ENCODE data around the gene MYO1G. TPM values are rescaled to one million over a fixed set of nuclear protein-coding genes. Genes with fewer than 3 reads are reported as not detected.

MYO1G gene
- total RNA-seq, 1 donor from 2014 or later = not detected

GRCh38 chr7:44959433-44959951 lies 19.3 kb downstream of the MYO1G start:
- no peak overlapping the region for H3K27ac ChIP-seq
- no peak overlapping the region for H3K4me2 ChIP-seq
- Mint-ChIP-seq H3K4me1 (peaks cover 15% of the 10 kb centered on the region), H3K27me3 (ENCODE audit: insufficient read depth, low read depth) (peaks cover 4% of the 10 kb centered on the region), H3K36me3 (no peaks in the 10 kb centered on the region), H3K9me3 (peaks cover 2% of the 10 kb centered on the region), H3K27ac (no peak overlapping the region), H3K4me3 (no peak overlapping the region)
- no peaks in the 10 kb centered on the region for H3K4me1 ChIP-seq
- H3K4me3 ChIP-seq = no peak overlapping the region
- DNase-seq (ENCODE audit: low spot score) = no peak
- no peaks in the 10 kb centered on the region for H4K20me1 ChIP-seq (ENCODE audit: low read depth)
- H3K36me3 ChIP-seq = no peaks in the 10 kb centered on the region
- H3K79me2 ChIP-seq (ENCODE audit: low read depth) = no peaks in the 10 kb centered on the region
- H3K9me3 ChIP-seq (ENCODE audit: low read depth) = no peaks in the 10 kb centered on the region
- TF ChIP-seq CTCF (IDR thresholded peaks at IDR 0.05) = no peak
- TF ChIP-seq EZH2phosphoT487 (IDR thresholded peaks at IDR 0.05) = no peak
- TF ChIP-seq EZH2 (IDR thresholded peaks at IDR 0.05) = no peak
- peaks cover 51% of the 10 kb centered on the region for H3K27me3 ChIP-seq
- H3F3A ChIP-seq (ENCODE audit: low read depth) = no peaks in the 10 kb centered on the region
- no peak overlapping the region for H3K9ac ChIP-seq
- no peak overlapping the region for H2AFZ ChIP-seq (replicated peaks)

GRCh38 chr7:44958645-44959344 lies 20.0 kb downstream of the MYO1G start:
- Histone ChIP-seq H3K4me3 (no peak overlapping the region), H3K4me2 (no peak overlapping the region), H3K27ac (no peak overlapping the region), H3K9ac (no peak overlapping the region), H3K27me3 (peaks cover 46% of the 10 kb centered on the region), H3K4me1 (no peaks in the 10 kb centered on the region), H3K9me3 (ENCODE audit: low read depth) (no peaks in the 10 kb centered on the region), H3K79me2 (ENCODE audit: low read depth) (no peaks in the 10 kb centered on the region), H3K36me3 (no peaks in the 10 kb centered on the region), H4K20me1 (ENCODE audit: low read depth) (no peaks in the 10 kb centered on the region), H3F3A (ENCODE audit: low read depth) (no peaks in the 10 kb centered on the region), H2AFZ (replicated peaks) (no peak overlapping the region)
- peaks cover 17% of the 10 kb centered on the region for H3K4me1 Mint-ChIP-seq
- H3K36me3 Mint-ChIP-seq = no peaks in the 10 kb centered on the region
- H3K27ac Mint-ChIP-seq = no peak overlapping the region
- TF ChIP-seq EZH2 (IDR thresholded peaks at IDR 0.05) = no peak
- no peak for TF ChIP-seq CTCF (IDR thresholded peaks at IDR 0.05)
- TF ChIP-seq EZH2phosphoT487 (IDR thresholded peaks at IDR 0.05) = no peak
- H3K9me3 Mint-ChIP-seq = peaks cover 5% of the 10 kb centered on the region
- no peak overlapping the region for H3K4me3 Mint-ChIP-seq
- no peak for DNase-seq (ENCODE audit: low spot score)
- H3K27me3 Mint-ChIP-seq (ENCODE audit: insufficient read depth, low read depth) = peaks cover 6% of the 10 kb centered on the region

GRCh38 chr7:44956157-44956766 lies 22.6 kb downstream of the MYO1G start:
- Mint-ChIP-seq H3K9me3 (peaks cover 8% of the 10 kb centered on the region), H3K4me1 (peaks cover 17% of the 10 kb centered on the region), H3K27ac (no peak overlapping the region), H3K27me3 (ENCODE audit: insufficient read depth, low read depth) (peaks cover 8% of the 10 kb centered on the region), H3K36me3 (no peaks in the 10 kb centered on the region), H3K4me3 (no peak overlapping the region)
- Histone ChIP-seq H3K36me3 (no peaks in the 10 kb centered on the region), H3K4me3 (no peak overlapping the region), H3F3A (ENCODE audit: low read depth) (no peaks in the 10 kb centered on the region), H3K9me3 (ENCODE audit: low read depth) (no peaks in the 10 kb centered on the region), H2AFZ (replicated peaks) (no peak overlapping the region), H3K79me2 (ENCODE audit: low read depth) (no peaks in the 10 kb centered on the region), H3K27ac (no peak overlapping the region), H3K27me3 (peaks cover 22% of the 10 kb centered on the region), H3K4me2 (no peak overlapping the region), H3K4me1 (no peaks in the 10 kb centered on the region), H3K9ac (no peak overlapping the region), H4K20me1 (ENCODE audit: low read depth) (no peaks in the 10 kb centered on the region)
- no peak for TF ChIP-seq EZH2 (IDR thresholded peaks at IDR 0.05)
- DNase-seq (ENCODE audit: low spot score) = no peak

DNA sequence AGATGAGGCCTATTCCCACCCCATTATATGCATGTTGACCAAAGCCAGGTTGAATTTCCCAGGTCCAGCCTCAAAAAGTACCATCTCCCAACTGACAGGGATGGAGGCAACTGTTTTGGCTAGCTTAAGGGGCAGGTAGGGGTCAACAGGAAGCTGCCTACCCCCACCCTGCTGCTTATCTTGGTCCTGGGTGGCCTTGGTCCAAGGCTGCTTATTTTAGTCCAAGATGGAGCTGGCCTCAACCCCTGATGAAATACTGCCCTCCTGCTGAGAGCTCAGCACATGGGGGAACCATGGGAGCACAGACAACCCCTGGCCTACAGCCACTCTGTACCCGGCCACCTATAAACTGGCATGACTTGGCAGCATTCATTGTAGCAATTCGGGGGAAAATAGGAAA lies 23.1 kb downstream of the MYO1G start:
- H3K4me1 ChIP-seq = no peaks in the 10 kb centered on the region
- H2AFZ ChIP-seq (replicated peaks) = no peak overlapping the region
- peaks cover 12% of the 10 kb centered on the region for H3K27me3 Mint-ChIP-seq (ENCODE audit: insufficient read depth, low read depth)
- peaks cover 17% of the 10 kb centered on the region for H3K4me1 Mint-ChIP-seq
- H3K9me3 Mint-ChIP-seq = peaks cover 8% of the 10 kb centered on the region
- no peaks in the 10 kb centered on the region for H3F3A ChIP-seq (ENCODE audit: low read depth)
- no peak overlapping the region for H3K4me2 ChIP-seq
- H3K27ac ChIP-seq = no peak overlapping the region
- no peaks in the 10 kb centered on the region for H3K9me3 ChIP-seq (ENCODE audit: low read depth)
- H4K20me1 ChIP-seq (ENCODE audit: low read depth) = no peaks in the 10 kb centered on the region
- no peak for TF ChIP-seq EZH2 (IDR thresholded peaks at IDR 0.05)
- TF ChIP-seq CTCF (IDR thresholded peaks at IDR 0.05) = no peak
- TF ChIP-seq EZH2phosphoT487 (IDR thresholded peaks at IDR 0.05) = no peak
- H3K36me3 ChIP-seq = no peaks in the 10 kb centered on the region
- H3K27me3 ChIP-seq = peaks cover 27% of the 10 kb centered on the region
- H3K36me3 Mint-ChIP-seq = no peaks in the 10 kb centered on the region
- H3K27ac Mint-ChIP-seq = no peak overlapping the region
- H3K9ac ChIP-seq = no peak overlapping the region
- H3K4me3 Mint-ChIP-seq = no peak overlapping the region
- DNase-seq (ENCODE audit: low spot score) = no peak
- no peak overlapping the region for H3K4me3 ChIP-seq
- no peaks in the 10 kb centered on the region for H3K79me2 ChIP-seq (ENCODE audit: low read depth)

All from neural progenitor cell (in vitro differentiated cells).